ENCODE results near the gene KATNAL1.

The KATNAL1 gene

DNA sequence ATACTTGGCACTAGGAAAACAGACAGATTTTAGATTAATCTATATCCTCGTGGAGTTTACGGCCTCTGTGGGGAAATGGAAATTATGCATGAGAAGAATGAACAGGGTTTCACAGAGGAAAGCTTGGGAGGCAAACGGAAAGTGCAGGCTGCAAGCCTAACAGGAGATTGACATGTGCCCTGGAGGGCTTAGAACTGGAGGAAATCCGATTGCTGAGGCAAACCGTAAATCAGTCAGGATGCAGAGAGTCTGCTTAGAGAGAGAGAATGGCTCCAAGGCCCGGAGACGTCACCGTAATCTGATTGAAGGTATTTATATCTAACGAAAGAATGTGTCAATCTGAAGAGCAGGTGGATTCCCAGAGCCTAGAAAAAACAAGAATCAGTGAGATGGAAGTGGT, 143.2 kb downstream of the KATNAL1 start:
- DNase-seq (ENCODE audit: low read depth, low spot score): no peak

DNA sequence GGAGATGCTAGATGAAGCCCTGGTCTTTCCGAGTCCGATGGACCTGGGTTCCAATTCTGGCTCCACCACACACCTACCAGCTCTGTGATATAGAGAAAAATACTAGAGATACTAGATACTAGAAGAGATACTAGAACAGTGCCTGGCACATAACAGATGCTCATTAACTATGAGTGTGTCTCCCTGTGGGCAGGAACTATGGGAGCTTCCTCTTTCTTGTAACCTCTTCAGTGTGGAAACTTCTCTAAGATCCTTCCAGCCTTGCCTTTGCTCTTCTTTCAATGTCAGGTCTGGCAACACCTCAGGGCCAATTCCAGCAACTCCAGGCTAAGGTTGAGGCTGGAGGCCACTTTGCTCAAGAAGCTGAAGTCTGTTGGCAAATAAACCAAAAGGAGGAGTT, 143.9 kb downstream of the KATNAL1 start:
- DNase-seq (ENCODE audit: low read depth, low spot score): no peak

DNA sequence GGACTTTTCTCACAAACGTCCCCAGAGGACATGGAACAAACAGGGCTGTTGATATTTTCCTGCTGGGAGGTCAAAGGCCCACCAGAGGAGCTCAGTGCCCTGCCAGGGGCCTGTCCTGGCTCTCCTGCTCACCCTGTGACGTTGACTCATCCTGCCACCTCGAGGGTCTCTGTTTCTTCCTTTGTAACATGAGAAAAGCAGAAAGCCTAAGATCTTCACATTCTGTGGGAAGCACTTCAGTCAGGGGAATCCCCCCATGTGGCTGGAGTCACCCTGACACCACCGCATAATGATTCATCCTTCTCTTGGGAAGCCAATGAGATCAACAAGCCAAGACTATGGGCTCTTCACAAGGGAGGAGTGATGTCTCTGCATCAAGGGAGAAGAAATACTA, 147.9 kb downstream of the KATNAL1 start:
- DNase-seq (ENCODE audit: low read depth, low spot score): peak; percentile 14

DNA sequence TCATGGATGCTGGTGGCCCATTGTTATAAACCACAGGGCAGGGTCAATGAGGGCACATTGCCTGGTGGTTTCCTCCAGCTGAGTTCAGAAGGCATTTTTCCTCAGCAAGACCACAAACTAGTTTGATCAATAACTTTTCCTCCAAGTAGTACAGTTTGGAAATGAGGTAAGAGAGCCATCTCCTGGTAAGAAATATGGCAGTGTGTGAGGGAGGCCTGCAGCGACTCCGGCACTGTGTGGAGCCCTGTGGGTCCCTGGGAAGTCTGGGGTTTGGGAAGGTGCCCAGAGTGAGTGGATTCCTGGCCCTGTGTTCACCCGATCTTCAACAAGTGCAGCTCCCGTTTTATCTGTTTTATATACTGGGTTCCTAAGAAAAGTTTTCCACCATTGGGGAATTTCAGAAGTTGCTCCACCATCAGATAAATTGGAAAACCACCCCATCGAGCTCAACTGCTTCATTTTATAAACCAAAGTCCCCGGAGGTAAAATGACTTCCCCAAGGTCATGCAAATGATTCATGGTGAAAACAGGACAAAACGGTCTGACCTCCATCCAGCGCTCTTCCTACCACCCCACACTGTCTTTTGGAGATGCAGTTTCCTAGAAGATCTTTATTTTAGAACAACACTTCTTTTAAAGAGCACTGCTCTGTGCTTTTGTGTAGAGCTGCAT, 148.4 kb downstream of the KATNAL1 start:
- no peak for DNase-seq (ENCODE audit: low read depth, low spot score)

DNA sequence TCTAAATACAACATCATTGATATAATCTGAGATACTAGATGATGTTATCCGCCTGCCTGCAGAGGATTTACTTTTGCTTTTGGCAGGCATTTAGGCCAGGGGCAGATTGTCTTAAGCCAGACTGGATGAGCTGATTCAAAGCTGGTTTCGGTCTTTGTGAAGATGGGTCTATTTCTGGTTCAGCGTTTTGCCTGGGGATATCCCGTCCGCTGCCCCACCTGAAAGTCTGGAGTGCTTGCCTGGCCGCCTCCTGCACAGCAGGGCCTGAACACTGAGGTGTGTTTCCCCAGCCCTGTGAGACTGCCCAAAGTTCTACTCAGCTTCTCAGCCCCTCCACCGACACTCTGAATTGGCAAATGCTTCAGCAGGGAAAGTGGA, 149.7 kb downstream of the KATNAL1 start:
- DNase-seq (ENCODE audit: low read depth, low spot score): no peak

DNA sequence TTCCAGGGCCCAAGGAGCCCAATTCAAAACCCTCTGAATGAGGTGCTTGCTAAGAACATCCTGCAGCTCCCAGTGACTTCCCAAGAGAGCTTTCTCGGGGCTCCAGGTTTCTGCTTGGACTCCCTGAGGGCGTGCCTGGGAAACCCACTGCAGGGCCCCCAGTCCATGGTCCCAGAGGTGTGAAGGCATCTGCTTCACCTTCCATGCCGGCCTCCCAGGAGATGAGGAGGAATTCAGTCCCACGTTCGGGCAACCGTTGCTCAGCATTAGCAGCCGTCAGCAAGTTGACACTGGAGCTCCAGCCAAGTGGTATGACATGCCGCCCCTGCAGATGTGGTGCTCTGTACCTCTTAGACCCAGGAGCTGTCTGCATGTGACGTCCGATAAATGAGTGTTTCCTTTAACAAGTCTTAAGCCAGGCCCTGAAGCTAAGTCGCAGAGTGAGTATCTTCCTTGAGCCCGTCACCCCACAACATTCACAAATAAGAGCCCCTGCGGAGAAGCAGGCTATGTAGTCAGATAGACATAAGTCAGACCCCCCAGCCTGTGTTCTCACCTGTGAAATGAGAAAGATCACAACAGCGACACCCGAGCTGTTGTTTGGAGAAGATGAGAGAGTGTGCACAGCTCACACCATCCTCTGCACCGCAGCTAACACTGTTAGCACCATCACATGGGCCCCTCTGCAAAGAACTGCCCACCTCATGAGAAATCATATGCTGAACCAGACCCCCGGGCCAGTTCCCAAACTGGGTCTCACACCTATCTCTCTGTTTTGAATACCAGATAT, 150.3 kb downstream of the KATNAL1 start:
- no peak for DNase-seq (ENCODE audit: low read depth, low spot score)

DNA sequence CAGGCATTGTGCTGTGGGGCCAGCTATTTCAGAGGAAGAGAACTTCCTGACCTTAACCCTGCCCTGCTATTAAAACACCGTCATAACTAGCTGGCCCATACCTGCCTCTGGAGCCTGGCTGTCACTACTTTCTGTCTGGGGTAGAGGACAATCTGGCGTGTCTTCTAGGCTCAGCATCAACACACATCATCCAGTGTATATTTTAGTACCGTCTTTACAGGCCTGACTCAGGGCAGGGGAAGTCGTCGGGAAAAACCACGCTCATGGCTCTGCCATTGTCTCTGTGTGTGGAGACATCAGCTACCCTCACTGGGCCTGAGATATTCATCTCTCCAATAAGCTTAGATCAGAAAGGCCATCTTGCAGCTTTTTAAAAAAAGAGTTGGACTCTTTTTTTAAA, 151.1 kb downstream of the KATNAL1 start:
- no peak for DNase-seq (ENCODE audit: low read depth, low spot score)

DNA sequence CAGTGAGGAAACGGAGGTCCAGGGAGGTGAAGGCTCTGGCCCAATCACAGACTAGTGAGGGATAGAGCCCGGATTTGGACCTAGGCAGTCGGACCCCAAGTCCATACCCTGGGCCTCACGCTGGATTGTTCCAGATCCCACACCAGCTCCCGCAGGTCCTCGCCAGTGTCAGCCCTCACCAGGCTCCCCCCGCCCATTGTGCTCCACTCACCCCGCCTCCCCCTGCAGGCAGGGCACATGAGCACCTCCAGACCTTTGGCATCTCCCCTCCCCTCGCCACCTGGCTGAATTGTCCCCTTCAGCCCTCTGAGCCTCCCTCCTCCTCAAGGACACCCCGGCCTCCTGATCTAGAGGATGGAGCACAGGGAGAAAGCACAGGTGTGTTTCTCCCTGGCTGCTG, 152.4 kb downstream of the KATNAL1 start:
- no peak for DNase-seq (ENCODE audit: low read depth, low spot score)

DNA sequence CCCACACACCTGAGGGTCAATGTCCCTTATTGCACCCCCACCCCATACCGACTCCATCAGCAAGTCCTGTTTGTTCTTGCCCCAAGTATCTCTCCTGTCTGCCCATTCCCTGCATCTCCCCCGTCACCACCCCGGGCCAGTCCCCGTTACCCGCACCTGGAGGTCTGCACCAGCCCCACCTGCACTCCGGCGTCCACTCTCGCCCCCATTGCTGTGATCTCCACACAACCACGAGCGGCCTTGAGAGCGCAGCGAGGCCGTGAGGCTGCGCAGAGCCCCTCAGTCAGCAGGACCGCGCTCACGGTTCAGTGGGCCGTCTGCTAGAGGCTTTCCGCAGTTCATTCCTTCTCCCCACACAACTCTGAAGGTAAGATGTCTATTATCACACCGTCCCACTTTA, 152.8 kb downstream of the KATNAL1 start:
- DNase-seq (ENCODE audit: low read depth, low spot score): no peak

DNA sequence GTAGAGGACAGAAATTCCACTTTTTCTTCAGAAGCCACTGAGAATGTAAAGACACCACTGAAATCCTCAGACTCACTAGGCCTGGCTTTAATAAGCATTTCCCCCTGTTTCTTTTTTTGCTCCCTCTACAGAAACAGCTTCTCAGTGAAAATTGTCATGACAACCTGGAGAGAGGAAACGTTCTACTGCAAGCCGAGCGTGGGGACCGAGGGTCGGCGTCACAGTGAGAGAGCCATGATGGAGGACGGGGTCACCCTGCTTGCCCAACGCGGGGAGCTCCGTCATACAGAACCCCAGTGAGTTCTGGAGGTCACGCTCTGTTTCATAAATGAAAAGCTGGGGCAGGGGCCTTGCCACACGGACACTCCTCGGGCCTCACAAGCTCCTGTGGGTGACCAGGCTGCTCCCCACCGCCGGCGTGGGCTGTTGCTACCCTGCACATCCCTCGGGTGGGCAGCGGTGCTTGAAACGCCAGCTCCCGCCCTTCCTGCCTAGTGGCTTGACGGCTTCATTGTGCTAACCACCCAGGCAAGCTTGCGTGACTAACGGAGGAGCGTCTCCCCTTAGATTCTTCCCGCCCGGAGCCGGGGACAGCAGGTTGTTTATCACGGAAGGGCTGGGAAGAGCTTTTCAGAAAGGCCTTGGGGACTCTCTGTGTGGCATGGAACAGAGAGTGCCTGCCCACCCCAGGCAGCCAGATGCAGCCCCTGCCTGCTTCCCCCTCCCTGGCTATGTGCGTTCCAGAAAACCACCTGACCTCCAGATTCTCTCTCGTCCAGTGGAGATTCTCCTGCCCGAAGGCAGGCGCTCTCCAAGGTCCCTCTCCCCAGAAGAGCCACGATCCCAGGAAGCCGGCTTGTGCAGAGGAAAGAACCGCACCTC, 153.6 kb downstream of the KATNAL1 start:
- no peak for DNase-seq (ENCODE audit: low read depth, low spot score)
